Esophagus squamous epithelium (tissue), 5 donors: ENCODE results near the gene PTPRM. TPM values are rescaled to one million over a fixed set of nuclear protein-coding genes. Genes with fewer than 3 reads are reported as not detected.

Experiments
- DNase-seq: peaks from one replicate; lab custom pipeline; 2025; lab: John Stamatoyannopoulos, UW
- H3K27ac ChIP-seq, 4 donors: fragments of 200-600 bp; sonication (generic); one replicate each; pipeline ENCODE4 v1.5.1; 2016 to 2019; ENCODE audit warnings: mild to moderate bottlenecking in 1 of 4
- H3K27me3 ChIP-seq, 4 donors: fragments of 200-600 bp; sonication (generic); 1 replicate in 3 of 4; 2 replicates in 1 of 4; pipeline versions ENCODE4 v1.5.1 to v1.6.0; 2017 to 2021; ENCODE audit warnings: antibody characterized with exemption in 1 of 4
- H3K36me3 ChIP-seq, 3 donors: fragments of 200-600 bp; sonication (generic); one replicate each; pipeline ENCODE4 v1.5.1; 2016 to 2019
- H3K4me1 ChIP-seq, 3 donors: fragments of 200-600 bp; sonication (generic); one replicate each; pipeline ENCODE4 v1.5.1; 2017 to 2019
- H3K4me3 ChIP-seq, 4 donors: fragments of 200-600 bp; sonication (generic); 1 replicate in 3 of 4; 2 replicates in 1 of 4; pipeline ENCODE4 v1.5.1; 2016 to 2019; ENCODE audit warnings: mild to moderate bottlenecking in 2 of 4, moderate library complexity in 1 of 4
- H3K9me3 ChIP-seq, 3 donors: fragments of 200-600 bp; sonication (generic); one replicate each; pipeline ENCODE4 v1.5.1; 2016 to 2019
- CTCF ChIP-seq, 6 experiments: fragments of 450-650 bp in 4 of 6; fragments of 200-600 bp in 2 of 6; sonication (generic) in 2 of 6; IDR thresholded peaks; one replicate each; pipeline ENCODE4 v1.5.1; 2016 to 2019; ENCODE audit warnings: antibody characterized with exemption in 6 of 6, mild to moderate bottlenecking in 4 of 6, moderate library complexity in 4 of 6
- POLR2A ChIP-seq, 4 donors: fragments of 450-650 bp; IDR thresholded peaks; one replicate each; pipeline ENCODE4 v1.6.1; 2017; ENCODE audit warnings: antibody characterized with exemption in 4 of 4, mild to moderate bottlenecking in 4 of 4, moderate library complexity in 3 of 4
- WGBS, 2 donors: methylation state at CpG; one replicate each; pipeline ENCODE4 v1.1.5; 2018; 5-methylcytosine and 5-hydroxymethylcytosine counted together
- intact Hi-C: fragments of 100-400 bp; cut with DNase I; formaldehyde crosslinking; loops from one replicate; pipeline ENCODE4 v1.15.0; 2022
- total RNA-seq, 4 donors: library from RNA; depleted of rRNA; stranded (reverse); fragments of >200 nt; gene quantifications; one replicate each; pipeline ENCODE4 v1.1.0, GENCODE V29; 2016
- donor health status: DM: yes; HTN: yes; CAD: no.

The PTPRM gene
- total RNA-seq, 4 donors from 2014 or later = 6.5 to 38.7 (median 11.1) TPM

- 65 to 86% methylated on average over 3 of the region's 3 CpGs for WGBS, 2 donors
- no peaks in the 10 kb centered on the region for H3K27me3 ChIP-seq
- intact Hi-C loops = no loop called here
- H3K36me3 ChIP-seq = no peaks in the 10 kb centered on the region
- no peak overlapping the region for H3K27ac ChIP-seq
- no peaks in the 10 kb centered on the region for H3K9me3 ChIP-seq
- H3K4me3 ChIP-seq = no peak overlapping the region
- no peaks in the 10 kb centered on the region for H3K4me1 ChIP-seq
- DNase-seq = no peak
- TF ChIP-seq CTCF (IDR thresholded peaks at IDR 0.05) = no peak
- no peak for TF ChIP-seq POLR2A (IDR thresholded peaks at IDR 0.05)
Observed at GRCh38 chr18:7779211-7779610, 212.1 kb downstream of the PTPRM start.

- 93 to 95% methylated on average over 4 of the region's 4 CpGs for WGBS, 2 donors
- no peak for TF ChIP-seq POLR2A (IDR thresholded peaks at IDR 0.05)
- TF ChIP-seq CTCF (IDR thresholded peaks at IDR 0.05) = no peak
- intact Hi-C loops = no loop called here
- H3K9me3 ChIP-seq = no peaks in the 10 kb centered on the region
- no peaks in the 10 kb centered on the region for H3K4me1 ChIP-seq
- H3K36me3 ChIP-seq = no peaks in the 10 kb centered on the region
- no peak overlapping the region for H3K27ac ChIP-seq
- no peak for DNase-seq
- H3K27me3 ChIP-seq = no peaks in the 10 kb centered on the region
- no peak overlapping the region for H3K4me3 ChIP-seq
Observed at GRCh38 chr18:7784171-7784570, 217.1 kb downstream of the PTPRM start.

GRCh38 chr18:7786569-7786968 is 219.5 kb downstream of the PTPRM start:
- Histone ChIP-seq H3K27ac (no peak overlapping the region), H3K9me3 (no peaks in the 10 kb centered on the region), H3K4me3 (no peak overlapping the region), H3K4me1 (no peaks in the 10 kb centered on the region), H3K36me3 (no peaks in the 10 kb centered on the region), H3K27me3 (no peaks in the 10 kb centered on the region)
- intact Hi-C loops = no loop called here
- no peak for TF ChIP-seq POLR2A (IDR thresholded peaks at IDR 0.05)
- no peak for TF ChIP-seq CTCF (IDR thresholded peaks at IDR 0.05)
- DNase-seq = no peak
- 77 to 100% methylated on average over 1 of the region's 1 CpG for WGBS, 2 donors

- no peak overlapping the region for H3K27ac ChIP-seq
- no peaks in the 10 kb centered on the region for H3K4me1 ChIP-seq
- WGBS, 2 donors = 75 to 79% methylated on average over 2 of the region's 2 CpGs
- no peak for TF ChIP-seq CTCF (IDR thresholded peaks at IDR 0.05)
- no peak for TF ChIP-seq POLR2A (IDR thresholded peaks at IDR 0.05)
- no peaks in the 10 kb centered on the region for H3K36me3 ChIP-seq
- H3K9me3 ChIP-seq = no peaks in the 10 kb centered on the region
- no peaks in the 10 kb centered on the region for H3K27me3 ChIP-seq
- no peak for DNase-seq
- no peak overlapping the region for H3K4me3 ChIP-seq
- intact Hi-C loops = no loop called here
Observed at GRCh38 chr18:7787339-7787738, 220.2 kb downstream of the PTPRM start.

GRCh38 chr18:7789856-7790552 is 222.9 kb downstream of the PTPRM start:
- peak in 4 of 6 experiments; percentile 18 to 50 (median 35) for TF ChIP-seq CTCF (IDR thresholded peaks at IDR 0.05)
- no peak for TF ChIP-seq POLR2A (IDR thresholded peaks at IDR 0.05)
- no peaks in the 10 kb centered on the region for H3K36me3 ChIP-seq
- 44 to 49% methylated on average over 5 of the region's 5 CpGs for WGBS, 2 donors
- no peak for DNase-seq
- H3K9me3 ChIP-seq = no peaks in the 10 kb centered on the region
- intact Hi-C loops = no loop called here
- H3K4me3 ChIP-seq = no peak overlapping the region
- no peaks in the 10 kb centered on the region for H3K27me3 ChIP-seq
- H3K27ac ChIP-seq = no peak overlapping the region
- H3K4me1 ChIP-seq = no peaks in the 10 kb centered on the region
